Hepatocyte (in vitro differentiated cells): ENCODE results near the gene LRRK2.

Experiments used
- EZH2 ChIP-seq: fragments of 200-600 bp; sonication (generic); IDR thresholded peaks from 2 replicates; pipeline ENCODE4 v1.6.1; 2016; ENCODE audit warnings: antibody characterized with exemption, mild to moderate bottlenecking, borderline replicate concordance
- TF ChIP-seq, protein P1 (sequence below): fragments of 200-600 bp; sonication (generic); IDR thresholded peaks from 2 replicates; pipeline ENCODE4 v1.5.1; 2016; ENCODE audit warnings: antibody characterized with exemption, mild to moderate bottlenecking; ENCODE audit not compliant: poor library complexity

DNA sequence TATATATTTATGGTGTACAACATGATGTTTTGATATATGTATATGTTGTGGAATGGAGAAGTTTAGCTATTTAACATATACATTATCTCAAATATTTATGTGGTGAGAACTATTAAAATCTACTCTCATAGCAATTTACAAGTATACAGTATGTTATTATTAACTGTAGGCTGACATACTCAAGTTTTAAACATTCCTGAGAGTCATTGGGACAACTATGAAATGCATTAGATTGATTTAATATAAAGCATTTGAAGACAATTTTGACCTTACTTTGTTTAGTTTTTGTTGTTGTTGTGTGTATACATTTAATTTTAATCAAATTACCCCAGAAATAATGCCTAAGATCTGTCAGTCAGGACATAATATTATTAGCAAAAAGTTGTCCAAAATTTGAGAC is 99.5 kb downstream of the LRRK2 start:
- no peak for TF ChIP-seq EZH2
- TF ChIP-seq, protein P1, sequence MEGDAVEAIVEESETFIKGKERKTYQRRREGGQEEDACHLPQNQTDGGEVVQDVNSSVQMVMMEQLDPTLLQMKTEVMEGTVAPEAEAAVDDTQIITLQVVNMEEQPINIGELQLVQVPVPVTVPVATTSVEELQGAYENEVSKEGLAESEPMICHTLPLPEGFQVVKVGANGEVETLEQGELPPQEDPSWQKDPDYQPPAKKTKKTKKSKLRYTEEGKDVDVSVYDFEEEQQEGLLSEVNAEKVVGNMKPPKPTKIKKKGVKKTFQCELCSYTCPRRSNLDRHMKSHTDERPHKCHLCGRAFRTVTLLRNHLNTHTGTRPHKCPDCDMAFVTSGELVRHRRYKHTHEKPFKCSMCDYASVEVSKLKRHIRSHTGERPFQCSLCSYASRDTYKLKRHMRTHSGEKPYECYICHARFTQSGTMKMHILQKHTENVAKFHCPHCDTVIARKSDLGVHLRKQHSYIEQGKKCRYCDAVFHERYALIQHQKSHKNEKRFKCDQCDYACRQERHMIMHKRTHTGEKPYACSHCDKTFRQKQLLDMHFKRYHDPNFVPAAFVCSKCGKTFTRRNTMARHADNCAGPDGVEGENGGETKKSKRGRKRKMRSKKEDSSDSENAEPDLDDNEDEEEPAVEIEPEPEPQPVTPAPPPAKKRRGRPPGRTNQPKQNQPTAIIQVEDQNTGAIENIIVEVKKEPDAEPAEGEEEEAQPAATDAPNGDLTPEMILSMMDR, result no peak
